Skeletal muscle satellite cell (primary cell): ENCODE results near the gene USP5.

Source experiments
- H3K27me3 ChIP-seq: 2 replicates; pipeline ENCODE4 v1.7.0; 2013; ENCODE audit warnings: low read length; ENCODE audit not compliant: control insufficient read depth, insufficient read depth
- H3K36me3 ChIP-seq: 2 replicates; pipeline ENCODE4 v1.7.0; 2013; ENCODE audit warnings: mild to moderate bottlenecking, control low read depth, low read length; ENCODE audit not compliant: insufficient read depth
- H3K4me1 ChIP-seq: 2 replicates; pipeline ENCODE4 v1.7.0; 2013; ENCODE audit warnings: low read length; ENCODE audit not compliant: control insufficient read depth, insufficient read depth
- H3K4me2 ChIP-seq: 2 replicates; pipeline ENCODE4 v1.7.0; 2013; ENCODE audit warnings: mild to moderate bottlenecking, low read length
- H3K4me3 ChIP-seq: 2 replicates; pipeline ENCODE4 v1.7.0; 2013; ENCODE audit warnings: low read length
- H3K9ac ChIP-seq: 2 replicates; pipeline ENCODE4 v1.7.0; 2013; ENCODE audit warnings: mild to moderate bottlenecking, low read depth, low read length, moderate library complexity
- H3K9me3 ChIP-seq: replicated peaks from 2 replicates; pipeline ENCODE4 v1.7.0; 2013; ENCODE audit warnings: mild to moderate bottlenecking, control low read depth, low read length

USP5 gene

GRCh38 chr12:6827437-6827911 is 24.5 kb upstream of the USP5 start:
- H3K36me3 ChIP-seq = peaks cover 23% of the 10 kb centered on the region
- H3K4me3 ChIP-seq = no peak overlapping the region

GRCh38 chr12:6827982-6828780 is 23.8 kb upstream of the USP5 start, which contains the start of gene P3H3:
Gene P3H3 (plus strand): TSS chr12:6828407. CDS start chr12:6828441, 34 bp downstream.
- Histone ChIP-seq H3K36me3 (peaks cover 25% of the 10 kb centered on the region), H3K9ac (peak within 1 kb of the TSS; percentile 86), H3K4me1 (peaks cover 25% of the 10 kb centered on the region), H3K4me3 (peak within 1 kb of the TSS; percentile 83), H3K27me3 (peaks cover 7% of the 10 kb centered on the region), H3K9me3 (no peaks in the 10 kb centered on the region), H3K4me2 (peak within 1 kb of the TSS; percentile 91)

More at GRCh38 chr12:6827437-6827911, 24.5 kb upstream of the USP5 start:
- Histone ChIP-seq H3K9me3 (no peaks in the 10 kb centered on the region), H3K9ac (peak overlapping the region; percentile 43), H3K27me3 (peaks cover 14% of the 10 kb centered on the region), H3K4me2 (peak overlapping the region; percentile 56), H3K4me1 (peaks cover 25% of the 10 kb centered on the region)

GRCh38 chr12:6828781-6829535 is 23.0 kb upstream of the USP5 start:
- Histone ChIP-seq H3K4me1 (peaks cover 25% of the 10 kb centered on the region), H3K36me3 (peaks cover 31% of the 10 kb centered on the region), H3K9me3 (no peaks in the 10 kb centered on the region), H3K27me3 (peaks cover 4% of the 10 kb centered on the region), H3K9ac (peak overlapping the region; percentile 86), H3K4me3 (peak overlapping the region; percentile 83), H3K4me2 (peak overlapping the region; percentile 91)

DNA sequence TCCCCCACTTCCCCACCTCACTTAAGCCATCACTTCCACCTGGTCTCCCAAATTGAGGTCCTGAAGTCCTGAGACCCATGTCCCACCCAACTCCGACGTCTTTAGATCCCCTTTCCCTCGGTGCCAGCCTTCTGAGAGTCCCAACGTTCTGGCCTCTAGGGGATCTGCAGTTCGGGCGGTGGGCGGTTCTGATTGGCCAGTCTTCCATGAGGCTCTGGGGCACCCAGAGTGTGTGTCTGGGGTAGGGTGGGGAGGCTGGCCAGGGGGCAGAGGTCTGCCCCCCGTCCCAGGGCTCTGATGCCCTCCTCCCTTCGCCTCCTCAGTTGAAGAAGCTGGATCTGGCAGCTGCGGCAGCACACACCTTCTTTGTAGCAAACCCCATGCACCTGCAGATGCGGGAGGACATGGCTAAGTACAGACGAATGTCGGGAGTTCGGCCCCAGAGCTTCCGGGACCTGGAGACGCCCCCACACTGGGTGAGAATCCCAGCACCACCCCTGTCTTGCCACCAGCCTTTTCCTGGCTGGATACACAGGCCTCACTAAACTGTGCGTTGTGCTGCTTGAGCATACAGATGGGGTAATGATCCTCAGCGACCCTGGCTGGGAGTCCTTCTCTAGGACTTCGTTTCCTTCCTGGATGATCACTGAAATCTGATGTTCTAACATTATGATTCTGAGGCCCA is 22.3 kb upstream of the USP5 start:
- H3K4me1 ChIP-seq = peaks cover 25% of the 10 kb centered on the region
- H3K27me3 ChIP-seq = peaks cover 4% of the 10 kb centered on the region
- peaks cover 36% of the 10 kb centered on the region for H3K36me3 ChIP-seq
- peak overlapping the region; percentile 83 for H3K4me3 ChIP-seq
- peak overlapping the region; percentile 86 for H3K9ac ChIP-seq
- no peaks in the 10 kb centered on the region for H3K9me3 ChIP-seq
- peak overlapping the region; percentile 91 for H3K4me2 ChIP-seq

GRCh38 chr12:6830286-6830890 is 21.6 kb upstream of the USP5 start:
- Histone ChIP-seq H3K9me3 (no peaks in the 10 kb centered on the region), H3K4me3 (no peak overlapping the region), H3K4me1 (peaks cover 18% of the 10 kb centered on the region), H3K9ac (peak overlapping the region; percentile 86), H3K27me3 (no peaks in the 10 kb centered on the region), H3K36me3 (peaks cover 36% of the 10 kb centered on the region), H3K4me2 (peak overlapping the region; percentile 91)

DNA sequence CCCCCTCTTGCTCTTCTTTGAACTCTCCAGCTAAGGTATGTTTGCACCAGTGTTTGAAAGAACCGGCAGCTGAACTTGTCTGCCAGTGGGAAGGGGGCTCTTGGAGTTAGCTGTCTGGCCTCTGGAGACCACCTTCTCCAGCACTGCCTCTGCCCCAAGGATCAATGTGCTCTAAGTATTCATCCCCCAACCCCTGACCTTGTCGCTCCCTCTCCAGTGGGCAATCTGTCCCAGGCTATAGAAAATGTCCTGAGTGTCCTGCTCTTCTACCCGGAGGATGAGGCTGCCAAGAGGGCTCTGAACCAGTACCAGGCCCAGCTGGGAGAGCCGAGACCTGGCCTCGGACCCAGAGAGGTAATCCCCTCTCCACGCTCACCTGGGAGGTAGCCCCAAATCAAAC is 21.0 kb upstream of the USP5 start:
- Histone ChIP-seq H3K27me3 (no peaks in the 10 kb centered on the region), H3K9ac (no peak overlapping the region), H3K36me3 (peaks cover 38% of the 10 kb centered on the region), H3K4me2 (no peak overlapping the region), H3K4me3 (no peak overlapping the region), H3K4me1 (peaks cover 17% of the 10 kb centered on the region), H3K9me3 (no peaks in the 10 kb centered on the region)

- H3K27me3 ChIP-seq = no peaks in the 10 kb centered on the region
- H3K9ac ChIP-seq = no peak overlapping the region
- H3K4me3 ChIP-seq = no peak overlapping the region
- H3K36me3 ChIP-seq = peaks cover 43% of the 10 kb centered on the region
- H3K9me3 ChIP-seq = no peaks in the 10 kb centered on the region
- peaks cover 17% of the 10 kb centered on the region for H3K4me1 ChIP-seq
- H3K4me2 ChIP-seq = no peak overlapping the region
Observed at GRCh38 chr12:6831450-6831995, 20.4 kb upstream of the USP5 start.

DNA sequence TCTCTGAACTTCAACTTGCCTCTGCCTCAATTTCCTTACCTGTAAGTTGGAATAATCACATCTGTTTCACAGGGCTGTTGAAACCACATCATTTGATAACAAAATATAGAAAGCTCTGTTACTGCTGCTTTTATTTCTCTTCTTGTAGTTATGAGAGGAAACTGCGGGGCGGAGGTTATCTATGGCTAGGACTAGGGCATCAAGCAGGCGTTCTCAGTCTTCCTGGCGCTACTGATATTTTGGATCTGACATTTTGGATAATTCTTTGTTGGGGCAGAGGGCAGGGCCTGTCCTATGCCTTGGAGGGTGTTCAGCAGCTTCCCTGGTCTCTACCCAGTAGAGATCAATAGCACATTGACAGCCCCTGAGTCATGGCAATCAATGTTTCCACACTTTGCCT is 19.8 kb upstream of the USP5 start:
- Histone ChIP-seq H3K4me1 (peaks cover 14% of the 10 kb centered on the region), H3K27me3 (no peaks in the 10 kb centered on the region), H3K36me3 (peaks cover 49% of the 10 kb centered on the region), H3K9ac (no peak overlapping the region), H3K4me2 (no peak overlapping the region), H3K4me3 (no peak overlapping the region), H3K9me3 (no peaks in the 10 kb centered on the region)

- no peaks in the 10 kb centered on the region for H3K27me3 ChIP-seq
- H3K9me3 ChIP-seq = no peaks in the 10 kb centered on the region
- H3K36me3 ChIP-seq = peaks cover 61% of the 10 kb centered on the region
- H3K4me3 ChIP-seq = no peak overlapping the region
- no peak overlapping the region for H3K9ac ChIP-seq
- H3K4me1 ChIP-seq = peaks cover 9% of the 10 kb centered on the region
- H3K4me2 ChIP-seq = no peak overlapping the region
Observed at GRCh38 chr12:6833189-6833890, 18.6 kb upstream of the USP5 start.

DNA sequence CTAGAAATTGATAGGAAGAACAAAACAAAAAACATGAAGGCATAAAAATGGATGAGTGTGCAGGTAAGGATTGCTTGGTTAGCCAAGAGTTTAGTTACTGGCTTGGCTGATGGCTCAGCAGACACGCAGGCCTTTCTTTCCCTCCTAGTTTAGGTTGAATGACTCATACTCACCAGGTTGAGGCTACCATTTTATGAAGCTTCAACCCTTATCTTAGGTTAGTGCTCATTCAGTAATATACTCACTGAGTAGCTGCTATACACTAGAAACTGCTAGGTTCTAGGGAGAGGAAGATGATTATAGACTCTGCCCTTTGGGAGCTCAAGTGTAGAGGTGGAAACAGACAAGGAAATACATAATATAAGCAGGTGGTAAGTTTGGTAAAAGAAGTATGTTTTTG is 17.7 kb upstream of the USP5 start:
- Histone ChIP-seq H3K36me3 (peaks cover 70% of the 10 kb centered on the region), H3K9me3 (no peaks in the 10 kb centered on the region), H3K9ac (no peak overlapping the region), H3K4me3 (no peak overlapping the region), H3K27me3 (no peaks in the 10 kb centered on the region), H3K4me1 (peaks cover 9% of the 10 kb centered on the region), H3K4me2 (no peak overlapping the region)
